NCI-H526 treated with DMSO at 0.1 percent for 48 hours (cell line): ENCODE results near the gene PHLDB2.

Experiments
- DNase-seq: peaks from one replicate; lab custom pipeline; 2025; lab: John Stamatoyannopoulos, UW

The PHLDB2 gene

GRCh38 chr3:111884411-111885018 is 25.4 kb downstream of the PHLDB2 start:
- DNase-seq: no peak

DNA sequence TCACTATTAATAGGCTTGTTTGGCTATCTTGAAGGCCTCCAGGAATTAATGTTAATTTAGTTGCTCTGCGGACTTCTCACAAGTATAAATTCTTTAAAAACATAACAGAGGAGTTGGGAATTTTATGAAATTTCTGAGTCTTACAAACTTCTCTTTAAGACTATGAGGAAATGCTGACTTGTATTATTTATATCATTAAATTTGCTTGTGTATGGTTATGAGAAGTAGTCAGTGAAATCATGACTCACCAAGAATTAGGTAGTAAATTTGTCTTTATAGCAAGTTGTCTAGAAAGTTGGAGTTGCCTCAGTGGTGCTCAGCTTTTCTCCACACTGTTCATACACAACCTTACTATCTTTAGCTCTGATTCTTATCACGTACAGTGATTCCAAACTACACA is 26.5 kb downstream of the PHLDB2 start:
- no peak for DNase-seq

DNA sequence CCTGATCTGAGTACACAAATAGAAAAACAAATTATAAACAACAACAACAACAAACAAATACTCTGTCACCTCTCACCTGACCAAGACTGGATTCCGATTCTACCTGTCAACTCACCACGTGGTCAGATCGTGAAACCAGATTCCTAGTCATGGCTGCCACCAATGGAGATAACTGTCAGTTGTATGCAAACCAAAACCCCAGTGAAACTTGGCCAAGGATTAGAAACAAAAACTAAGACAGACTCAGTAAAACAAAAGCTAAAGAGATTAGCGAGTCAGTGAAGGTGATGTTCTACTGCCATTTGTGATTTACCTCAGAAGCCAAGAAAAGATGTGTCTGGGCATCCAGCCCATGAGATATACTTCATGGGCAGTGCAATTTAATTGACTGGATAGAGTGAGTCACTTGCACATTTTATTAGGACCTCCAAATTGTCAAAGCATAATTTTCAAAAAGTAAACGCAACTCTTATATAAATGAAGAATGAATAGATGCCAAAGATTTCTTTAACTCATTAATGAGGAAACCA is 31.1 kb downstream of the PHLDB2 start:
- no peak for DNase-seq

- DNase-seq: no peak
These were observed 33.0 kb downstream of the PHLDB2 start for GRCh38 chr3:111892070-111892469.

GRCh38 chr3:111895071-111895470 is 36.0 kb downstream of the PHLDB2 start:
- DNase-seq: no peak

GRCh38 chr3:111899966-111900365 is 40.9 kb downstream of the PHLDB2 start:
- no peak for DNase-seq

GRCh38 chr3:111901637-111902036 is 42.6 kb downstream of the PHLDB2 start:
- no peak for DNase-seq

DNA sequence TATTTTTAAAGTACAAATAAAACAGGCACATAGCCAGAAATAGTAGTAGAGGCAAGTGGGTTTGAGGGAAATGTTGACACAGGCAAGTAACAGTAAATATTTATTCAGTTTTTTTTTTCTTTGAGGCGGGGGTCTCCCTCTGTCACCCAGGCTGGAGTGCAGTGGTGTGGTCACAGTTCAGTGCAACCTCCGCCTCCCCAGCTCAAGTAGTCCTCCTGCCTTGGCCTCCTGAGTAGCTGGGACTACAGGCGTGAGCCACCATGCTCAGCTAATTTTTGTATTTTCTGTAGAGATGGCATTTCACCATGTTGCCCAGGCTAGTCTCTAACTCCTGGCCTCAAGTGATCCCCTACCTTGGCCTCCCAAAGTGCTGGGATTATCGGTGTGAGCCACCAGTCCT is 43.5 kb downstream of the PHLDB2 start:
- no peak for DNase-seq

DNA sequence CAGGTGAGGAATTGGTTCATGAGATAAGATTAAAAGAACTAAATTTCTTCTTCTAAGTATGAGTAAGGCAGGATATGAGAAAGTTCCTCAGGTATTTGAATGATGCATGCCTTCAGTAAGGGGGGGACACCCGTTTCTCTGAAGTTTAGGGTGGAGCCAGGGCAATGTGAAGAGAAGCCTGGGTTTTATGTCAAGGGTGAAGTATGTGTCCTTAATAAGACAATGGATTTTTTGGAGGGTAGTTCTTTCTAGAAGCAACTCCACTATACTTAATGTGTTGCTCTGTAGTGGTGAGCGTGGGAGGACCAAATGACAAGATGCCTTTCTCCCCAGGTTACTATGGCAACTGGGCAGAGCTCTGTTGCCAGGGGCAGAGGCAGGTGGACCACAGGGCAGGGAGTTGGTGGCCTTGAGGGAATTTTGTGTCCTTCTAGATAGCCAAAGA is 44.0 kb downstream of the PHLDB2 start:
- no peak for DNase-seq

GRCh38 chr3:111904376-111905241 is 45.5 kb downstream of the PHLDB2 start:
- no peak for DNase-seq

DNA sequence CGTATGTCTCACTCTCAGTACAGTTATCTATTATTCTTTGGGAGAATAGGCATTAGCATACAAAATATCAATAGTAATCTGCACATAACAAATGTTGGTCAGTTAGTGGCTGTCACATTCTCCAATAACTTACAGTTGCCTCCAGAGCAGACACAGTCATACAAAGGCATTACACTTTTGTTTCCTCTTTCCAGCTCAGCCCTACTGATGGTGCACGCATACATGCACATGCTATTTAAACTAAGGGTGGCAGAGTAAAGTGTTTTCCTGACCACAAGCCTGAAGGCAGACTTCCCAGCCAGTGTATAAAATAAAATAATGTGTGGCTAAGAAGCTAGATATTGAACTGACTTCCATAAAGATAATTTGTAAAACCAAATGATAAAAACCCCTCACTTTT is 47.6 kb downstream of the PHLDB2 start:
- DNase-seq: no peak

DNA sequence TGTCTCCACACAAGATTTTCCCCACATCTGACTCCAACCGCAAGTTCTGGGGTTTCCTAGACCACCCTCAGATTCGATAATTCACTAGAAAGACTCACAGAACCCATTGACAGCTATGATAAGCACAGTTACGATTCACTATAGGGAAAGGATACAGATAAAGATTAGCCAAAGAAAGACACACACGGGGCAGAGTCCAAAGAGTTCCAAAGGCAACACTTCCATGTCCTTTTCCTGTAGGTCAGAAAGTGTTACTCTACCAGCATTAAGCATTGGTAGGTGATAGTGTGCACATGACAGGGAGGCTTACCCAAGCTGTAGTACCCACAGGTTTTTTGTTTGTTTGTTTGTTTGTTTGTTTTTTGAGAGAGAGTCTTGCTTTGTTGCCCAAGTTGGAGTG is 48.1 kb downstream of the PHLDB2 start:
- DNase-seq: no peak

GRCh38 chr3:111910806-111911205 is 51.7 kb downstream of the PHLDB2 start:
- DNase-seq: no peak

DNA sequence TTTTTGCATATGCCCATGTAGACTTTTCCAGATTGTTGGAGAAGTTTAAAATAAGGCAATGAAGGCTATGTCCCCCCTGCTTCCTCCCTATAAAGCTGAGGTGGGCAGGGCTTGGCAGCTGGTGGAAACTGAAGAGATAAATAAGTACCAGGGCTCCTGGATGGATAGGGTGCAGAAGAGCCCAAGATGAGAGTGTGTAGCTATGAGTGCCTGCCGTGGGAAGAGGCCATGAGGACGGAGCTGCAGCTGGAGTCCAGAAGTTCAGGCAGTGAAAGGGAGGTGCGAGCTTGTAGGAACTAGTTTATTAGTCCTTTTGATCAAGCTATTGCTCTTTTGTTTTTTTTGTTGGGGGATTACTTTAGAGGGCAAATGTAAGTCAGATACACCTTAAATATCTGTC is 52.4 kb downstream of the PHLDB2 start:
- DNase-seq: no peak

GRCh38 chr3:111913163-111913763 is 54.2 kb downstream of the PHLDB2 start:
- no peak for DNase-seq

DNA sequence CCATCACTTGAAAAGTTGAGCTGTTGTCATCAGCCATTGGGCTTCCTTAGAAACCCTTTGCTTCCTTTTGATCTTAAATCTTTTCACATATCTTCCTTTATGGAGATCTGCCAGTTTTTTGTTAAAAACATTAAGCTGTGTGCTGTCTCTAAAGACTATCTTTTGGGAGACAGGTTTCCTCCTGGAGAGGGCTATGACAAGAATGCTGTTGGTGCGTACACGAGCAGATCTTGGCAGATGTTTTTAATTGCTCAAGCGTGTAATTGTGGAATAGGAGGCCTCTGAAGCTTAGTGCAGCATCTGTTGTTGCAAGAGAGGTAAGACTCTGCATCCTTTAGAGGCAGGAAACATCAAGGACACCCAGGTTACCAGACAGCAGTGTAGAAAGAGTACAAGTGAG is 56.8 kb downstream of the PHLDB2 start:
- no peak for DNase-seq

- no peak for DNase-seq
These were observed 58.2 kb downstream of the PHLDB2 start for GRCh38 chr3:111917300-111917699.

GRCh38 chr3:111919370-111920065 is 60.5 kb downstream of the PHLDB2 start:
- DNase-seq: no peak

- no peak for DNase-seq
These were observed 62.1 kb downstream of the PHLDB2 start for GRCh38 chr3:111921181-111921580.

DNA sequence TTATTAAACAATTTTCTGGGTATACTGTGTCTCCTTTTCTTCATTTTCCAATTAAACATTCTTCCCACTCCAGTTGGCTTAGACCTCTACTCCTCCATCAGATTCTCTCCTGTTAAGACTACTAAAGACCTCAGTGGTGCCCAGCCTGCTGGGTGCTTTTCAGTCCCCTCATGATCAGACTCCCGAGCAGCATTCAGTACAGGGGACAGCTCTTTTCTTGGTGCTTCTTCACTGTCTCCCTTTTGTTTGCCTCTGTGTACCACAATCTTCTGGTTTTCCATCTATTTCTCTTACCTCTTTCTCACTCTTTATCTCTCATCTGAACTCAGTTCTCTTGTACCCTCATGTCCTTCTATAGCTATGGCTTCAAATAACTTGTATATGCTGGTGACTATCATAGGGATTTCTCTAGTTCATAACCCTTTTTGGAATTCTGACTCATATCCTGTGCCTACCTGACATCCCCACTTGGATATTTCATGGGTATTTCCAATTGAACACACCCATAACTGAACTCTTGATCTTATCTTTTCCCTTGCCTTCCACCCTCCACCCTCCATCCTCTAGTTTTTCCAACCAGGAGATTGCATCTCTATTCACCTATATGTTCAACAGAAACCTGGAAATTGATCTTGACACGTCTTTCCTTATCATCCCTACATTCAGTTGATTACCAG is 64.2 kb downstream of the PHLDB2 start:
- DNase-seq: no peak

DNA sequence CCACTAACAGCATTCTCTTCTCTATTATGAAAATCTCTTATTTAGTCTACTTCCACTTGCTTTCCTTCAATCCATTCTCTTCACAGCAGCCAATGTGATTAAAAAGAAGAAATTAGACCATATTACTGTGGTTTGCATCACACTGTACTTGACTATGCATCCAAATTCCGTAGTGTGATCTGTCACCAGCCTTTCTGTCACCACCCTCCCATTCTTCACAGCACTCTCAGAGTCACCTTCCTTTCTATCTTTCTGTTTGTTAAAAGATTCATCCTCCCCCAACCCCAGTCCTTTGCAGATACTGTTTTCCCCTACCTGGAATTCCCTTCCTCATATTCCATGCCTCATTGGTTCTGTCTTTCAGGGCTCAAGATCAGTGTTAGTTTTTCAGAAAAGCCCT is 64.7 kb downstream of the PHLDB2 start:
- DNase-seq: no peak

DNA sequence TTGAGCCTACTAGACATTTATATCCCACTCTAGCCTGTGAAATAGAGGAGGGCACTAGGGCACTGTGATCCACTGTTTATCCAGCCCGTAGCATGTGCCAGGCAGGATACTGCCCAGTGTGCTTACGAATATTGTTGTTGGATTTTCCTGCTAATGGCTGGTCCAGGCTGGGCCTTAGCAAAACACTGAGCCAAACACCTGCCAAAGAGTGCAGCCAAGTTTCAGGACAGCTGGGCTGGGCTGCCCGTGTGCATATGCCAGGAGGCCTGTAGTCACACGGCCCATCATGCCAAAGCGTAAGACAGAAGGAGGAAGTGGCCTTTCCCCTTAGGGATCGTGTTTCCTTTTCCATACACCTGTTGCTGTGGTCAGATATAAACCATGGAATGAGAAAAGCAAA is 65.2 kb downstream of the PHLDB2 start:
- DNase-seq: no peak
